Measurements from ENCODE around the gene ETFB.

Gene ETFB

GRCh38 chr19:51318687-51319648 lies 47.2 kb downstream of the ETFB start:
- TF ChIP-seq CTCF (IDR thresholded peaks at IDR 0.05): no peak

- no peak for TF ChIP-seq CTCF (IDR thresholded peaks at IDR 0.05)
These were observed 48.2 kb downstream of the ETFB start for GRCh38 chr19:51317968-51318367.

- TF ChIP-seq CTCF (IDR thresholded peaks at IDR 0.05): no peak
These were observed 48.8 kb downstream of the ETFB start for GRCh38 chr19:51317376-51317775.

- TF ChIP-seq CTCF (IDR thresholded peaks at IDR 0.05): no peak
These were observed 49.5 kb downstream of the ETFB start for GRCh38 chr19:51316688-51317087.

- no peak for TF ChIP-seq CTCF (IDR thresholded peaks at IDR 0.05)
These were observed 54.6 kb downstream of the ETFB start, which contains the start of gene IGLON5 for GRCh38 chr19:51311351-51312257. Gene IGLON5 (plus strand): TSS chr19:51311644. CDS start chr19:51311848, 204 bp downstream.

GRCh38 chr19:51305479-51305878 lies 60.7 kb downstream of the ETFB start:
- no peak for TF ChIP-seq CTCF (IDR thresholded peaks at IDR 0.05)

- no peak for TF ChIP-seq CTCF (IDR thresholded peaks at IDR 0.05)
These were observed 64.9 kb downstream of the ETFB start for GRCh38 chr19:51301266-51301665.

Data from LNCAP (cell line).